ENCODE measurements around the gene SDK1.

The SDK1 gene

GRCh38 chr7:4115941-4116610 is 815.0 kb downstream of the SDK1 start:
- no peak for DNase-seq (ENCODE audit: low read depth in 2 of 2, low spot score in 1 of 2)

- DNase-seq (ENCODE audit: low read depth in 2 of 2, low spot score in 1 of 2), result no peak
These were observed 818.8 kb downstream of the SDK1 start for GRCh38 chr7:4119848-4120247.

GRCh38 chr7:4123346-4123745 is 822.3 kb downstream of the SDK1 start:
- no peak for DNase-seq (ENCODE audit: low read depth in 2 of 2, low spot score in 1 of 2)

GRCh38 chr7:4123823-4124222 is 822.8 kb downstream of the SDK1 start:
- DNase-seq (ENCODE audit: low read depth in 2 of 2, low spot score in 1 of 2), result no peak

GRCh38 chr7:4124556-4125477 is 823.8 kb downstream of the SDK1 start:
- no peak for DNase-seq (ENCODE audit: low read depth in 2 of 2, low spot score in 1 of 2)

- DNase-seq (ENCODE audit: low read depth in 2 of 2, low spot score in 1 of 2), result no peak
These were observed 827.0 kb downstream of the SDK1 start for GRCh38 chr7:4127909-4128560.

GRCh38 chr7:4129481-4130122 is 828.5 kb downstream of the SDK1 start:
- DNase-seq (ENCODE audit: low read depth in 2 of 2, low spot score in 1 of 2), result no peak

- no peak for DNase-seq (ENCODE audit: low read depth in 2 of 2, low spot score in 1 of 2)
These were observed 830.0 kb downstream of the SDK1 start for GRCh38 chr7:4131063-4131462.

GRCh38 chr7:4132221-4132620 is 831.2 kb downstream of the SDK1 start:
- no peak for DNase-seq (ENCODE audit: low read depth in 2 of 2, low spot score in 1 of 2)

GRCh38 chr7:4133491-4134044 is 832.5 kb downstream of the SDK1 start:
- no peak for DNase-seq (ENCODE audit: low read depth in 2 of 2, low spot score in 1 of 2)

- no peak for DNase-seq (ENCODE audit: low read depth in 2 of 2, low spot score in 1 of 2)
These were observed 833.2 kb downstream of the SDK1 start for GRCh38 chr7:4134204-4134603.

- DNase-seq (ENCODE audit: low read depth in 2 of 2, low spot score in 1 of 2), result no peak
These were observed 833.6 kb downstream of the SDK1 start for GRCh38 chr7:4134631-4135030.

GRCh38 chr7:4135301-4135700 is 834.2 kb downstream of the SDK1 start:
- DNase-seq (ENCODE audit: low read depth in 2 of 2, low spot score in 1 of 2), result no peak

GRCh38 chr7:4136036-4136435 is 835.0 kb downstream of the SDK1 start:
- no peak for DNase-seq (ENCODE audit: low read depth in 2 of 2, low spot score in 1 of 2)

- DNase-seq (ENCODE audit: low read depth in 2 of 2, low spot score in 1 of 2), result no peak
These were observed 835.6 kb downstream of the SDK1 start for GRCh38 chr7:4136501-4137110.

- no peak for DNase-seq (ENCODE audit: low read depth in 2 of 2, low spot score in 1 of 2)
These were observed 836.5 kb downstream of the SDK1 start for GRCh38 chr7:4137552-4137951.

GRCh38 chr7:4138866-4139265 is 837.8 kb downstream of the SDK1 start:
- no peak for DNase-seq (ENCODE audit: low read depth in 2 of 2, low spot score in 1 of 2)

GRCh38 chr7:4139656-4140625 is 838.9 kb downstream of the SDK1 start:
- no peak for DNase-seq (ENCODE audit: low read depth in 2 of 2, low spot score in 1 of 2)

GRCh38 chr7:4140933-4141332 is 839.9 kb downstream of the SDK1 start:
- no peak for DNase-seq (ENCODE audit: low read depth in 2 of 2, low spot score in 1 of 2)

GRCh38 chr7:4143006-4143405 is 842.0 kb downstream of the SDK1 start:
- DNase-seq (ENCODE audit: low read depth in 2 of 2, low spot score in 1 of 2), result no peak

Data from stimulated activated CD8-positive, alpha-beta memory T cell treated with anti-CD3 and anti-CD28 coated beads, Interleukin-4, amount 100 ng/mL, for 1 hour (primary cell).